ENCODE data around the gene ODAD4.
"Not testable (repeated sequence)": the region's sequence is repeated elsewhere in the genome, so short reads cannot be mapped to it uniquely, and the experiment has no call there.

The ODAD4 gene

DNA sequence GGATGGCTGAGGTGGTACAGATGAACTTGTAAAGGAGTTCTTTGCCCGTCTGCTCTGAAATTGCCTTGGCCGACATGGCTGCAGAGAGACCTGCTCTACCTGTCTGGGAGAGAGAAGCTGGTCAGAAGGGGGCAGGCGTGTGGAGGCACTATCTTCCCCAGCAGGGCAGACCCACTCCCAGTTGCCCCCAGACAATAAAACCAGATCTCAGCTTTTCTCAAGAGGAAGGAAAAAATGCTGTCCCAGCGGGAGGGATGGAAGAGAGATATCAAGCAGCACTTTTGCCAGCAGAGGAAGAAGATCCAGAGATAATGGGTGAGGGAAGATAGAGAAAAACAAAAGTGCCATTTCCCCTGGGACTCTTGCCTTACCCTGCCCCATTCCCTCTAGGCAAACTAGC lies 16.6 kb upstream of the ODAD4 start:
- no peak for DNase-seq

DNA sequence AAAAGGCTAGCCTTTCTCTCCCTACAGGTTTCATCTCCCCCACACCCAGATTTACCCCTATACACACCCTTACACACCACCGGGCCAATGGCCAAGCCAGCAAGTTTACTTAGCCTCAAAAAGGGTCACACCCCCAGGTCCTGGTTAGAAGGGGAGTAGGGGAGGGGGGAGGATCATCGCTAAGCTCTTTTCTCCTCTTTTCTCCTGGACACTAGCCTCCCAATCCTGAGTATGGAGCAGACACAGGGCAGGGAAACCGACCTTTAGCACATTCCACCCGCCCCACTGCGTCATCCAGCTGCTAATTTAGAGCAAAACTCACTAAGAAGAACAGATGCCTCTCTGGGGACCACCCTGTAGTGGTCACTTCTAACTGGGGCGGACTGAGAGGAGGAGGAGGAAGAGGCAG lies 16.1 kb upstream of the ODAD4 start:
- DNase-seq, result no peak

DNA sequence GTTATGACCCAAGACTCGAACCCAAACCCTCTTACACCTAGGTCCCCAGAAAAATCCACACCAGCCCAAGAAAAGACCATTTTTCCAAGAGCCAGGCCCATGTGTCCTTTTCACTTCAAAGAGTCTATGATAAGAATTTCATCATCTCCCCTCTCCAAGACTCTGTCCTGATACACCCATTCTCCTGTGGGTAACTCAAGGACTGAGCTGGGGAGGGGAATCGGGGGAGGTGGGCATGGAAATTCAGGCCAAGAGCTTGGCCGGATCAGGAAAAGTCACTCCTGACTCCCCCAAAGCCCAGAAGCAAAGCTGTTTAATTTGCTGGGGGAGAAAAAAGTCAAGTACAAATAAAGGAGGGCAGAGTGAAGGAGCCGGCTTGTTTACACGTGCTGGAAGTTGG lies 15.4 kb upstream of the ODAD4 start:
- DNase-seq, result no peak

DNA sequence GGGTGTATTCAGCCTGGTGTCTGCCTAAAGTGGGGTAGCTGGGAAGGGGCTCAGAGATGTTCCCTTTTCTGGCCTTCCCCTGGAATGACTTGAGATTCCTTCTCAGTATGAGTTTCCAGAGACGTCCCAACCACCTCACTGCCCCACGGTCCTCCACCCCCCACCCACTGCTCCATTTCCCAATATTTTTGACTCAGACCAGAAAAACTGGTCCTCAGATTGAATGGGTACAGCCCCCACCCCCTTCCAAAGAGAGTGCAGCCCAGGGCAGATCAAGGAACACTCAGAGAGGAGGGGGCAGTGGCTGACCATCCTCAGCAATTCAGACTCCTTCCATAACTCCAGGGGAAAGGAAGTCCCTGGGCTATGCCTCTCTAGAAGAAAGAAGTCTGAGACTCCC lies 14.9 kb upstream of the ODAD4 start:
- no peak for DNase-seq

DNA sequence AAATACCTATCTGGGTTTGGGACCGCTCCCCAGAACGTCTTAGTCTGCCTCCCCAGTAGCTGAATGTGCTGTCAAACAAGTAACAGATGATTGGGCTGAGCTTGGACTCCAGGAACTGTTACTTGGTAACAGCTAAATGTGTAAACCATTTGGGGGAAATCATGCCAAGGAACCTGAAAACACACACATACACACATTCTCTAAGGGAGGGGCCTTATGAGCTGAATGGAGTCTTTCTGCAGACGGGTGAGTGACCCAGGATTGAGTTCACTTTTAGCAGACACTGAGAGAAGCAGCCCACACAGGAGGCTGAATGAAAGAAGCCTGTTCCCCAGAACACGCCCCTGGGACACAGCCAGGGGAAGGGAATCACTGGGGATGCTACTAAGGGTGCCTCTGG lies 13.2 kb upstream of the ODAD4 start:
- DNase-seq, result peak; percentile 60

DNA sequence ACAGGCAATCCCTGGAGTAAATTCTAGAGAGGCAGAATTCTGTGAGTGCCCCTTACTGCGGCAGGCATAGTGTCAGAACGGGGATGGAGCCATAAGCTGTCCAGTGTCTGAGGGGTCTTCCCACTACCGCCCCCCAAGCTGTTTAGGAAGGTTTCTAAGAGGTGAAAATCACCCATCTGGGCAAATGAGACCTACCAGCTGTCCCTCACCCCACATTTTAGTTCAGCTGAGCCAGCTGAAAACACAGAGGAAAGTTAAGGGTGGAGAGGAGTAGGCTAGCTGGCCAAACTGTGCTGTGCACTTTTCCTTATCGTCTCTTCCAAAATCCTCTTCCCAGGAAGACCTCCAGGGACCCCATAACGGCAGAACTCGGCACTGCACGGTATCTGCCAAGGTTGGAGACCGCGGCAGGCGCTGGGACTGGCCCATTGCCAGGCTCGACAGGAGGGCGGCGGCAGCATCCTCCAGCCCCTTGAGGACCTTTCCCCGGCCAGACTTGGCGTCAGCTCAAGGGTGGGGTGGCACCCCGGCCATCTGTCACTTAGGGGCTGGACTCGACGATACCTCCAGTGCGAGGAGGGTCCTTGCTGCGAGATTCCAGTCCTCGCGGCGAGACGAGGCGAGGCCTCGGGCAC lies 12.6 kb upstream of the ODAD4 start:
- DNase-seq, result no peak

DNA sequence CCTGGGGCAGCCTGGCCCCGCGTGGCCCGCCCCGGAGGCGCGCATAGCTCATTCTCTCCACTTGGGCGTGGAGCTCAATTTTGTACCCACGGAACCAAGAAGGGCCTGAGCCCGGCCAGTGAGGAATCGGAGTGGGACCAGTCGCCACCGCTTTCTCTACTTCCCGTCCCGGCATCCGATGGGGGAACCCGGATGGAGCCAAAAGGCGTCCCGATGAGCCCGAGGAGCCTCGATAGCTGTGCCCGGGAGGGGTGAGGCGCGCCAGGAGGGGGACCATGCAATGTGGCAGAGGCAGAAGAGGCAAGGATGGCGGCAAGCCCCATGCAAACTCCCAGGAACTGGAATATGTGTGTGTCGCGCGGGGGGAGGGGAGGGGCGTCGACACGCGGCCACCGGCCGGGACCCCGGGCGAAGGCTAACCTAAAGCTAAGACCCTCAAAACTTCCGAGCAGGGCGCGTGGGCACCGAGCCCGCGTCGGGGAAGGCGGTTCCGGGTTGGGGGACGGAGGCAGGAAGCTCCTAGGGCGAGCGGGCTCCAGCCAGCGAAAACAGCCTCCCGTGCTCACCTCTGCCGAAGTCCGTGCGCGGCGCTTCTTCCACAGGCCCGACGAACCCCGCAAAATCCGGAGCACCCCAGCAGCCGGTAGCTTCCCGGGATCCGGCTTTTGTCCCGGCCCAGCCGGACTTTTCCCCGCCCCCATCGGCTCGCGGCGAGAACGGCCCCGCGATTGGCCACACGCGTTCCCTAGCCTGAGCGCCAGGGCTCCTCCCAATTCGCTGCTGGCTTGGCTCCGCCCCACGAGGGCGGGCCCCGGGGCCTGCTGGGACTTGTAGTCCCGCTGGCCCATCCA lies 11.9 kb upstream of the ODAD4 start, which contains the start of gene ACLY:
ACLY (minus strand) TSS at position 638 of the 851 bp plus-strand sequence. CDS start 5,078 bp downstream, outside the sequence.
- peak; percentile 98 for DNase-seq

DNA sequence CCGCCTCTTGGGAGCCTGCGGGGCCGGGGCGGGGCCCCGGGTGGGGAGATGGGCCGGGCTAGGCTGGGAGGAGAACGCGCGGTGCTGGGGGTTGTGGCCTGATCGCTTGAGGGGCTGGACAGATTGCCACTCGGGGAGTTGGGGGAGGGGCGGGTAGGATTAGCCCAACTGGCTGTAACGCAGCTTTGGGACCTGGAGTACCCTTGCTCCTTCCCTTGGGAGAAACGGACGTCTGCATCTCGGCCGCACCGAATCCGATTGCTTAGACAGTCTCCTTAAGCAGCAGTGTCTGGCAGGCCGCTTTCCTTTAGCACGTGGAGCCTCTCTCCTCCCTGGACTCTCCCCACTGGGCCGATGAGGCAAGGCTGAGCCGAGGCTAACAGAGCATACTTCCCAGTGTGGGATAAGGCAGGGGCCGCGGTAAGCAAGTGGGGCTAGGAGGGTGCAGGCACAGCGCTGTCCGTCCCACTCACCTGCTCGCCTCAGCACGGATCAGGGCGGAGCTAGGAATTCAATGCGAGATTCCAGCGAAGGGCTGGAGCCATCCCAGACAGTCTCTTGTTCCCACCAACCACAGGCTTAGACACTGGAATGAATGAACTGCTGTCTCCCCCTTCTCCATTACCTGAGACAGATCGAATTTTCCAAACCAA lies 11.1 kb upstream of the ODAD4 start:
- no peak for DNase-seq

DNA sequence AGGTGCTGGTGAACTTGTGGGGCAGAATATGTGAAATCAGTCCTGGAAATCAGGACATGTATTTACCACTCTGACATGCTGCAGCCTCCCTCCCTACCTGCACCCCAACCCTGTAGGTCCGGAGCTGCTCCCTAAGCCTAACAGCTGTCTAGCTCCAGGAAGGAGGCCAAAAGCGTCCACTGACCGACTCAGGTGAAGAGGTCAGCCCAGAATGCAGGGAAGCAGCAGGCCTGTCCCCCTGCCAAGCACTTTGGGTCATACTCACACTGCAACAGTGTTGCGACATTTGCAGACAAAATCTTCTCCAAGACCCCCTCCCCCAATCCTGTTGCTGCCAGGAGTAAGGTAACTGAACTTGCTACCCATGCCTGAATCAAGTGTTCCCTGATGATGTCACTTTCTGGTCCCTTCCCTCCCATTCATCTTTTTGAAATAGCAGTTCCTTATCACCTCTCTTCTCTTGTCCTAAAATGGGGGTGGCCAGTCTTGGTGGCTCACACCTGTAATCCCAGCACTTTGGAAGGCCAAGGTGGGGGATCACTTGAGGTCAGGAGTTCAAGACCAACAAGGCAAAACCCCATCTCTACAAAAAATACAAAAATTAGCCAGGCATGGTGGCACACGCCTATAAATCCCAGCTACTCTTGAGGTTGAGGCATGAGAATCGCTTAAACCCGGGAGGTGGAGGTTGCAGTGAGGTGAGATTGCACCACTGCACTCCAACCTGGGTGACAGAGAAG lies 10.4 kb upstream of the ODAD4 start:
- peak; percentile 39 for DNase-seq

DNA sequence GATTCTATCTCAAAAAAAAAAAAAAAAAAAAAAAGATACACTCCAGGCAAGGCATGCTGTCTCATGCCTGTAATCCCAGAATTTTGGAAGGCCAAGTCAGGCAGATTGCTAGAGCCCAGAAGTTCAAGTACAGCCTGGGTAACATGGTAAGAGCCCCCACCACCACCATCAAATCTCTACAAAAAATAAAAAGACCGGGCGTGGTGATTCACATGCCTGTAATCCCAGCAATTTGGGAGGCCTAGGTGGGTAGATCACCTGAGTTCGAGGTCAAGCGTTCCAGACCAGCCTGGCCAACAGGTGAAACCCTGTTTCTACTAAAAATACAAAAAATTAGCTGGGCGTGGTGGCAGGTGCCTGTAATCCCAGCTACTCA lies 9.8 kb upstream of the ODAD4 start:
- DNase-seq, result no peak

DNA sequence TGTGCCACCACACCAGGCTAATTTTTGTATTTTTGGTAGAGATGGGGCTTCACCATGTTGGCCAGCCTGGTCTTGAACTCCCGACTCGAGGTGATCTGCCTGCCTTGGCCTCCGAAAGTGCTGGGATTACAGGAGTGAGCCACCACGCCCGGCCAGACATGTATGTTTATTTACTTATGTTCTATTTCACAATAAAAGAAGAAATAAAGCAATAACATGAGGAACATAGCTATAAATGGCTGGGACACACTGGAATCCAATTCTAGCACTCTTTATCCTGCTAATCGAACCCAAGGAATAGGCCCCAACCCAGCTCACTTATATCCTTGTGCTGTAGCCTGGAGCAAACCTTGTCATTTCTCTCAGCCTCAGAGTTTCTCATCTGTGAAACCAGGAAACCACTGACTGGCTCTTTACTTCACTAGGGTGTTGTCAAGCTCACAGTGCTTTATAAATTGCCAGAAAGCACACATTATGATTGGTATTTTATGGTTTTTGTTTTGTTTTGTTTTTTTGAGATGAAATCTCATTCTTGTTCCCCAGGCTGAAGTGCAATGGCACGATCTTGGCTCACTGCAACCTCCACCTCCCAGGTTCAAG lies 4.3 kb upstream of the ODAD4 start:
- no peak for DNase-seq

DNA sequence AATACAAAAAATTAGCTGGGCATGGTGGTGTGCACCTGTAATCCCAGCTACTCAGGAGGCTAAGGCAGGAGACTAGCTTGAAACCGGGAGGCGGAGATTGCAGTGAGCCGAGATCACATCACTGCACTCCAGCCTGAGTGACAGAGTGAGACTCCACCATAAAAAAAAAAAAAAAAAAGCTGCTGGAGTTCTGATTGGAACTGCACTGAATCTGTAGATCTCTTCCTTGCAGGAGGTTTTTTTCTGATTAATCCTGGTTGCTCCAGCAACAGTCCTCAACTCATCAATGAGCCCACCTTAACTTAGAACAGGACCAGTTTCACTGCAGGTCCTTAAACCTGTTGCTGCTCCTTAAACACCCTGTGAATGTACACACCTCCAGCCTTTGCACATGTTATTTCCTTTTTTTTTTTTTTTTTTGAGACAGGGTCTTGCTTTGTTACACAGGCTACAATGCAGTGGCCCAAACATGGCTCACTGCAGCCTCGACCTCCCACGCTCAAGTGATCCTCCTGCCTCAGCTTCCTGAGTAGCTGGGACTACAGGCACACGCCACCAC lies 1.6 kb upstream of the ODAD4 start:
- no peak for DNase-seq

DNA sequence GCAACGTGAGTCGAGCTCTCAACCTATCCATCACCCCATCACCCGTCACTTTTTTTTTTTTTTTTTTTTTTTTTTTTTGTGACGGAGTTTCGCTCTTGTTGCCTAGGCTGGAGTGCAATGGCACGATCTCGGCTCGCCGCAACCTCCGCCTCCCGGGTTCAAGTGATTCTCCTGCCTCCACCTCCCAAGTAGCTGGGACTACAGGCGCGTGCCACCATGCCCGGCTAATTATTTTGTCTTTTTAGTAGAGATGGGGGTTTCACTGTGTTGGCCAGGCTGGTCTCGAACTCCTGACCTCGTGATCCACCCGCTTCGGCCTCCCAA lies 378 bp downstream of the ODAD4 start:
- not testable (repeated sequence) for DNase-seq

DNA sequence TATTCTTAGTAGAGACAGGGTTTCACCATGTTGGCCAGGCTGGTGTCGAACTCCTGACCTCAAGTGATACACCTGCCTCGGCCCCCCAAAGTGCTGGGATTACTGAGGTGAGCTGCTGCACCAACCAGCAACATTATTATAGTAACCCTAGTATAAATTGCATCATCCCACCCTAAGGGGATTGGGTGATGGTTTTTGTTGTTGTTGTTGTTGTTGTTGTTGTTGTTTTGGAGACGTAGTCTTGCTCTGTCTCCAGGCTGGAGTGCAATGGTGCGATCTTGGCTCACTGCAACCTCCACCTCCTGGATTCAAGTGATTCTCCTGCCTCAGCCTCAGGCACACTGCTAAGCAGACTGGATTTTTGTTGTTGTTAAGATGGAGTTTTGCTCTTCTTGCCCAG lies 1.3 kb downstream of the ODAD4 start:
- DNase-seq, result not testable (repeated sequence)

DNA sequence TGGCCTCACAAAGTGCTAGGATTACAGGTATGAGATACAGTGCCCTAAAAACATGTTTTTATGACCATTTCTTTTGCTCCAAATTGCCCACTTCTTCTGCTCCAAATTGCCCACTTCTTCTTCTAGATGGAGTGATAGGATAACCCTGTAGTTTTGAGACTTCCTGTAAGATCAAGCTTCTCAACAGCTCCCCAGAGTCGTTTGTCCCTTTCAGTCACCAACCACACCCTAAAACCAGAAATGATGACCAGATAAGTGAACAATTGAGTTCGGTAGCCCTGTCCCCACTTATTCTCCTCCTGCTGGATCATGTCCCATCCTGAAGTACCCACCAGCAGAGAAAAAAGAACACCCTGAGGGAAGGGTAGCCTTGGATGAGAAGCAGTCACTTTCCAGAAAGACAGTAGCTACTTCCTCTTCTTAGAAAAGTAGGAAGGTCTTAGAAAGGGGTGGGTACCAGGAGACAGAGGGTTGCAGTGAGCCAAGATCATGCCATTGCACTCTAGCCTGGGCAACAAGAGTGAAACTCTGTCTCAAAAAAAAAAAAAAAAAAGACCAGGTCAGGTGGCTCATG lies 2.5 kb downstream of the ODAD4 start:
- DNase-seq, result no peak

DNA sequence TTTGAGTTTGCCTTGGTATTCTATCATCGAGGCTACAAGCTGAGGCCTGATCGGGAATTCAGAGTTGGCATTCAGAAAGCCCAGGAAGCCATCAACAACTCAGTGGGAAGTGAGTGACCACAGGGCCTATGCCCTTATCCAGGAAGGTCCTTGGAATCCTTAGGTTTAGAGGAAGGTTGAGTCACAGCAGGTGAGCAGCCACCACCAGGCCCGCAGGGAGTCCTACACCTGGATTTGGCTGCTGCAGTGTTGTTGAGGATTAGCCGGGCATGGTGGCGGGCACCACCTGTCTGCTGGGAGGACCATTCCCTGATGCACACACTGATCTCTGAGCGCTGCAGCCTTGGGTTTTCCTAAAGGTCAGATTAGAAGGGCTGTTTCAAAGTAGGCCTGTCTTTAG lies 5.2 kb downstream of the ODAD4 start:
- no peak for DNase-seq

DNA sequence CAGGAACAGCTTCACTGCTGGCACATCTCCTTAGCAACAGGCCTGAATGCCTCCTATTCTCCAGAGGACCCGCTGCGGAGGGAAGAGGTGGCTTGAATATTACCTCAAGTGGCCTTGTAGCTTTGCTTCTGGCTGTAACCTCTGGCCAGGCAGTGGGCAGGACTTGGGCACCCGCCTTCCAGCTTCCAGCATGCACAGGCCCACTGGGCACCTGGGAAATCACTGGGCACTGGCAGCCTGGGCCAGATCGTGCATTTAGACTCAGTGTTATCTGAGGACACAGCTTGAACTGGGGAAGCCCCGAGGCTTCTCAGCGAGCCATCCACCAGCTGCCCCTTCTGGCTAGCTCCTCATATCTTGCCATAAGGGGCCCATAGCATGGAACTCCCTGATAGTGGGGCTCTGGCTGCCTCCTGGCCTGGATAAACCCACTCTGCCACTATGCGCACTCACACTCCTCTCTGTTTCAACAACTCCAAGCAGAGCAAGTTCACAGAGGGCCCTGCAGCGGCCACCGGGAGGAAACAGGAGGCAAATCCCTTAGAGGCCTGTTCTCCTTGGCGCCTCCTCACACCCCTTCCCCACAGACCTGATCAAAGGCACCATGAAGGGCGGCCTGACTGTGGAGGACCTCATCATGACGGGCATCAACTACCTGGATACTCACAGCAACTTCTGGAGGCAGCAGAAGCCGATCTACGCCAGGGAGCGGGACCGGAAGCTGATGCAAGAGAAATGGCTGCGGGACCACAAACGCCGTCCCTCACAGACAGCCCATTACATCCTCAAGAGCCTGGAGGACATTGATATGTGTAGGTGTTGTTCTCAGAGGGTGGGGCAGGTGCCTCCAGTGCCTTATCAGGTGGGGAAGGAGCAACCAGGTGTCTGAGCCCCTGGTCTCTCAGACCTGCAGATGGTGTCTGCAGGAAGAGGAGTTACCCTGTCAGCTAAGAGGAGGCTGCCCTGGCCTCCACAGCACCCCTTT lies 7.8 kb downstream of the ODAD4 start:
- no peak for DNase-seq

DNA sequence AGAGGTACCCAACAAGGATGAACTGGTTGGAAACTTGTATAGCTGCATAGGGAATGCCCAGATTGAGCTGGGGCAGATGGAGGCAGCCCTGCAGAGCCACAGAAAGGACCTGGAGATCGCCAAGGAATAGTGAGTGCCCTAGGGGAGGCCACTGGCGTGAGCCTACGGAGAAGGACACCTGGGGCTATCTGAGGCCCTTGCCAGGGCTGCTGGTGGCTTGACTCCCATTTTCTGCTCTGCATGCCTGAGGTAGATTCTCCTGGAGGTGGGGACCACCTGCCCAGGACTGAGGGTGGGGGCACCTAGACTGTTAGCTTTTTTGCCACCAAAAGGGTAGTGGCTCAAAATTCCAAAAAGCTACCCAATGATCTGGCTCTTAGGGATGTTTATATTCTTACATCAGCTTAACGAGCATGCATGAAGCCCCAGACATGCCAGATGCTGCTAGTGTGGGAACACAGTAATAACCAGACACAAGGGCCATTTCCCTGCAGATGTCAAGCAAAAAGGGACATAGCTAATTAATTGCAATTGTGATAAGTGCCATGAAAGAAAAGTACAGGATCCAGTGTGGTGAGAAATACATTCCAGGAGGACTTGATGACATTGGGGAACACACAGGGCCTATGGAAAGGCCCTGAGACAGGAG lies 8.8 kb downstream of the ODAD4 start:
- DNase-seq, result no peak

DNA sequence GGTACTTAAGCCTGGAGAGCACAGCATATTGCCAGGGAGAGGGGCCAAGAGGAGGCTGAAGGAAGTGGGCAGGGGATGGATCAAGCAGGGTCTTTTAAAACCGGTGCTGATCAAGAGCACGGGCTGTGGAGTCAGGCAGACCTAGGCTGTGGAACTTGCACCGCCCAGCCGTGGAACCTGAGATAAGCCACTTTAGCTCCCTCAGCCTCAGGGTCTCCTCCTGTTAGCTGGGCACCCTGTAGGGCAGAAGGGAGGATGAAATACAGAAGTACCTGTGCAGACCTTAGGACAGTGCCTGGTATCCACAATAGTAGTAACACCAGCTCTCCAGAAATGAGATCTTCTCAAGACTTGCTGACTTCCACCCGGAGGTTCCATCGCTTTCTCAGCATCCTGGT lies 9.3 kb downstream of the ODAD4 start:
- no peak for DNase-seq

DNA sequence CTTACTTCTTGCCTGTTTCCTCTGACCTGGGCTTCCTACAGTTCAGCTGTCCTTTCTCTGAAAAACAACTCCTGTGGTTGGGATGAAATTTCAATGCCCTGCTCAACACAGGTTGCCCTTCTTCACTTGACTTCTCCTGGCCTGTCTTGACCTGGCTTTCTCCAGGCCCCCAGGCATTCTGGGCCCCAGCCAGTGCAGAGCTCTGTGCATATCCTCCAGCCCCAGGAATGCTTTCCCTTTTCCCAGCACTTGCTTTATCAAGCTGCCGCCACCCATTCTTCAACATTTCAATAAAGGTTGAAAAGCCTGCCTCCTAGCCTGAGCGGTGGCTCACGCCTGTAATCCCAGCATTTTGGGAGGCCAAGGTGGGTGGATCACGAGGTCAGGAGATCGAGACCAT lies 10.8 kb downstream of the ODAD4 start:
- no peak for DNase-seq

Data from right hindlimb (tissue), 1 donor.